K562 (cell line): ENCODE results near the gene ACER2. TPM values are rescaled to one million over a fixed set of nuclear protein-coding genes. Genes with fewer than 3 reads are reported as not detected.

Experiments used
- ATAC-seq: fragments of 200-7000 bp; cut with Tn5 transposase; 3 replicates; pipeline ENCODE4 v1.9.1; 2020; ENCODE audit warnings: moderate library complexity
- BruUV-seq: library from RNA; stranded (reverse); fragments of 400-500 nt; replicated peaks from 2 replicates; lab custom pipeline; 2021; lab: Mats Ljungman, UMichigan
- CTCF ChIA-PET: fragments of 300-600 bp; formaldehyde crosslinking; extraction: SDS; loops from one replicate; lab custom pipeline; 2021; ENCODE audit warnings: low intra/inter-chr PET ratio; lab: Yijun Ruan, JAX
- POLR2A ChIA-PET: fragments of 300-600, 350-650 bp; sonication (Branson Sonifier 250); formaldehyde crosslinking; extraction: SDS; loops from one replicate; lab custom pipeline; 2021; ENCODE audit warnings: antibody characterized with exemption, inconsistent platforms; lab: Yijun Ruan, JAX
- DNase-seq, 4 experiments: peaks; one replicate each; pipeline versions ENCODE4 v3.0.0 to v3.0.0-alpha.2; 2011 to 2018; ENCODE audit warnings: low spot score in 3 of 4, mixed read lengths in 3 of 4; ENCODE audit errors: extremely low read depth in 1 of 4
- FAIRE-seq: peaks from 2 replicates; lab custom pipeline; 2011; peaks lifted over from hg19 to GRCh38; lab: Jason Lieb, UNC
- H2AFZ ChIP-seq: 2 replicates; pipeline ENCODE4 v1.6.0; 2011; ENCODE audit warnings: low read depth, low read length, control low read depth, inconsistent platforms
- H3K27ac ChIP-seq: fragments of 200-600 bp; 3 replicates; pipeline ENCODE4 v1.8.0; 2011; ENCODE audit warnings: low read depth, mild to moderate bottlenecking, control low read depth, inconsistent platforms, low read length, moderate library complexity, mixed read lengths; ENCODE audit errors: extremely low read depth
- H3K27me3 ChIP-seq, 2 experiments: fragments of 300-600 bp in 1 of 2; 2 replicates in 1 of 2; 3 replicates in 1 of 2; pipeline versions ENCODE4 v1.6.0 to v1.8.0; 2011; ENCODE audit warnings: inconsistent platforms in 2 of 2, low read length in 2 of 2, mild to moderate bottlenecking in 1 of 2, mixed read lengths in 1 of 2, moderate library complexity in 1 of 2; ENCODE audit not compliant: control insufficient read depth in 2 of 2, insufficient read depth in 2 of 2
- H3K36me3 ChIP-seq: fragments of 300-600 bp; 3 replicates; pipeline ENCODE4 v1.8.0; 2011; ENCODE audit warnings: mild to moderate bottlenecking, low read length, inconsistent platforms; ENCODE audit not compliant: control insufficient read depth, insufficient read depth
- H3K4me1 ChIP-seq, 2 experiments: fragments of 200-600 bp in 1 of 2; replicated peaks in 1 of 2; 2 replicates in 1 of 2; 3 replicates in 1 of 2; pipeline versions ENCODE4 v1.5.1 to v1.8.0; 2011; ENCODE audit warnings: inconsistent platforms in 2 of 2, low read length in 2 of 2, mild to moderate bottlenecking in 1 of 2, mixed read lengths in 1 of 2, moderate library complexity in 1 of 2; ENCODE audit not compliant: control insufficient read depth in 2 of 2, insufficient read depth in 2 of 2
- H3K4me2 ChIP-seq: 2 replicates; pipeline ENCODE4 v1.6.1; 2011; ENCODE audit warnings: low read length, control low read depth, inconsistent platforms, mixed read lengths; ENCODE audit not compliant: insufficient read depth
- H3K4me3 ChIP-seq: fragments of 200-600 bp; sonication (generic), shearing (Covaris generic); 2 replicates; pipeline ENCODE4 v1.5.1; 2016; ENCODE audit warnings: control low read depth, inconsistent platforms
- H3K79me2 ChIP-seq: fragments of 200-600 bp; 3 replicates; pipeline ENCODE4 v1.8.0; 2011; ENCODE audit warnings: low read length, inconsistent platforms; ENCODE audit not compliant: control insufficient read depth, insufficient read depth
- H3K9ac ChIP-seq, 2 experiments: 2 replicates each; pipeline versions ENCODE4 v1.6.0 to v1.6.1; 2011; ENCODE audit warnings: low read depth in 2 of 2, low read length in 2 of 2, control low read depth in 1 of 2, inconsistent platforms in 1 of 2, mild to moderate bottlenecking in 1 of 2, mixed read lengths in 1 of 2; ENCODE audit not compliant: insufficient read depth in 1 of 2
- H3K9me1 ChIP-seq: one replicate; pipeline ENCODE4 v1.6.0; 2011; ENCODE audit warnings: inconsistent platforms, mild to moderate bottlenecking, low read length, moderate library complexity; ENCODE audit not compliant: control insufficient read depth, insufficient read depth
- H3K9me3 ChIP-seq: replicated peaks from 2 replicates; pipeline ENCODE4 v1.5.1; 2011; ENCODE audit warnings: low read depth, low read length, inconsistent platforms; ENCODE audit not compliant: control insufficient read depth, insufficient read depth
- H4K20me1 ChIP-seq: replicated peaks from 2 replicates; pipeline ENCODE4 v1.6.1; 2011; ENCODE audit warnings: low read length, inconsistent platforms, mixed read lengths; ENCODE audit not compliant: control insufficient read depth, insufficient read depth
- CCNT2 ChIP-seq: IDR thresholded peaks from 2 replicates; pipeline ENCODE4 v1.6.1; 2011; ENCODE audit warnings: borderline replicate concordance, low read depth, mild to moderate bottlenecking, moderate library complexity, mixed read lengths, low read length; ENCODE audit not compliant: insufficient read length; ENCODE audit errors: extremely low read depth
- NR3C1 ChIP-seq: sonication (generic); formaldehyde crosslinking; IDR thresholded peaks from 2 replicates; pipeline ENCODE4 v1.8.1; 2022; ENCODE audit warnings: missing genetic modification reagents
- WHSC1 ChIP-seq: IDR thresholded peaks from one replicate; pipeline ENCODE4 v1.6.1; 2012; ENCODE audit warnings: low read length, control low read depth, inconsistent platforms
- XRCC3 ChIP-seq: fragments of 450-650 bp; IDR thresholded peaks from 2 replicates; pipeline ENCODE4 v1.6.1; 2017; ENCODE audit warnings: mild to moderate bottlenecking, moderate library complexity
- ZNF444 ChIP-seq: fragments of 250-450 bp; sonication (Bioruptor Pico); IDR thresholded peaks from 2 replicates; pipeline ENCODE4 v1.4.0; 2020; ENCODE audit warnings: mild to moderate bottlenecking, moderate library complexity
- ZNF561 ChIP-seq: fragments of 450-650 bp; formaldehyde crosslinking; conservative IDR thresholded peaks from 2 replicates; pipeline ENCODE4 v1.4.0; 2020; ENCODE audit warnings: mild to moderate bottlenecking, moderate library complexity
- WGBS: fragments of 100-300 bp; shearing (Covaris generic); methylation state at CpG from one replicate; pipeline ENCODE4 v1.1.6; 2016; ENCODE audit warnings: low coverage, mixed read lengths; ENCODE audit not compliant: insufficient coverage; ENCODE audit errors: missing lambda C conversion rate; 5-methylcytosine and 5-hydroxymethylcytosine counted together
- in situ Hi-C: fragments of 300-500 bp; cut with MboI; formaldehyde crosslinking; loops from 4 replicates; pipeline ENCODE4 v1.15.0; 2018; ENCODE audit warnings: inconsistent platforms, mixed read lengths
- intact Hi-C: fragments of 100-400 bp; cut with micrococcal nuclease; formaldehyde crosslinking; loops from 2 replicates; pipeline ENCODE4 v1.14.2; 2022
- polyA plus RNA-seq, 8 experiments: library from polyadenylated mRNA; depleted of rRNA in 4 of 8; stranded (reverse) in 5 of 8; unstranded in 3 of 8; fragments of >200 nt; fragmentation: Nextera tagmentation in 2 of 8; fragmentation: Illumina TruSeq in 1 of 8; extraction: Ambion mirVana in 2 of 8; extraction: Trizol in 1 of 8; gene quantifications; 2 replicates each; pipeline versions ENCODE4 v1.2.1 to v1.2.3, GENCODE V29; 2011 to 2014; ENCODE audit warnings: inconsistent platforms in 1 of 8, missing spikeins in 1 of 8
- total RNA-seq, 7 experiments: library from RNA; depleted of rRNA in 6 of 7; stranded (reverse); fragments of >200 nt in 6 of 7; fragmentation: Illumina TruSeq in 2 of 7; extraction: Trizol in 2 of 7; gene quantifications; 2 replicates each; pipeline versions ENCODE4 v1.2.1 to v1.2.3, GENCODE V29; 2011 to 2021; ENCODE audit warnings: low replicate concordance in 1 of 7
- TF ChIP-seq, protein P1 (sequence below), 2 experiments: fragments of 450-650 bp in 1 of 2; IDR thresholded peaks; 2 replicates each; pipeline ENCODE4 v1.6.1; 2011 to 2017; ENCODE audit warnings: low read depth in 2 of 2, antibody characterized with exemption in 1 of 2, borderline replicate concordance in 1 of 2, low read length in 1 of 2, mild to moderate bottlenecking in 1 of 2, mixed read lengths in 1 of 2; ENCODE audit not compliant: control insufficient read depth in 1 of 2
- TF ChIP-seq, protein P2 (sequence below): sonication (generic); formaldehyde crosslinking; IDR thresholded peaks from 2 replicates; pipeline ENCODE4 v1.8.1; 2023; ENCODE audit warnings: mild to moderate bottlenecking, missing genetic modification reagents

ACER2 gene
- total and polyA plus RNA-seq, 9 of the 15 experiments (the other 6 are each of a cell fraction or from before 2014, with no cell fraction given), result 0.17 to 4.6 (median 3.0) TPM

DNA sequence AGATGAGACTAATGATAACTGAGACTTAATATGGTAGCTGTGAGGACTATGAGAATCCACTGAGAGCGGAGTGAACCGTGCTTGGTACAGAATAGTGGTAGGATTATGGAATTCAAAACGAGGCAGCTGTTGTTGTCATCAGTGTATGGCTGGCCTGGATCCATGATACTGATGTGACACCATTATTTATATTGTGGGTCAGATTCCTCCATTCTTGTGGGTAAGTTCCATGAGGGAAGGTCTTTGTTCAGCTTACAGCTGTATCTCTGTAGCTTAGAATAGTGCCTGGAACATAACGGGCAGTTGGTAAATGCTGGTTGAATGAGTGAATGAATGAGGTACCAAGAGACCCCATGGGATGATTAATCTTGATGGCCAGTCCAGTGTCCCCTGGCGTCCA lies 61.8 kb downstream of the ACER2 start:
- peaks cover 2 to 4% of the 10 kb centered on the region in 2 experiments; a peak in 4 of 5 replicates for H3K4me1 ChIP-seq
- H3K4me3 ChIP-seq, result no peak overlapping the region
- TF ChIP-seq WHSC1 (no peak), CCNT2 (no peak), ZNF444 (no peak)
- ATAC-seq (no peak), FAIRE-seq (no peak), DNase-seq (no peak)
- no peaks in the 10 kb centered on the region; a peak in 1 of 5 replicates for H3K27me3 ChIP-seq
- no peaks in the 10 kb centered on the region for H3K9me1 ChIP-seq
- 16% methylated on average over 5 of the region's 5 CpGs for WGBS
- intact Hi-C loops, result no loop called here
- no peaks in the 10 kb centered on the region for H3K79me2 ChIP-seq
- no peak overlapping the region for H3K27ac ChIP-seq
- ChIA-PET CTCF (no interaction called here), POLR2A (no interaction called here)
- H3K4me2 ChIP-seq, result no peak overlapping the region
- H3K9ac ChIP-seq, result no peak overlapping the region
- no peaks in the 10 kb centered on the region for H3K36me3 ChIP-seq
- no peaks in the 10 kb centered on the region for H3K9me3 ChIP-seq
- BruUV-seq, result no TSS peak
- in situ Hi-C loops, result loop anchor here (25.0 kb wide), 3 partner anchors 683 to 1933 kb away; no protein-coding TSS in a partner anchor
- H2AFZ ChIP-seq, result no peak overlapping the region
- H4K20me1 ChIP-seq, result no peaks in the 10 kb centered on the region

DNA sequence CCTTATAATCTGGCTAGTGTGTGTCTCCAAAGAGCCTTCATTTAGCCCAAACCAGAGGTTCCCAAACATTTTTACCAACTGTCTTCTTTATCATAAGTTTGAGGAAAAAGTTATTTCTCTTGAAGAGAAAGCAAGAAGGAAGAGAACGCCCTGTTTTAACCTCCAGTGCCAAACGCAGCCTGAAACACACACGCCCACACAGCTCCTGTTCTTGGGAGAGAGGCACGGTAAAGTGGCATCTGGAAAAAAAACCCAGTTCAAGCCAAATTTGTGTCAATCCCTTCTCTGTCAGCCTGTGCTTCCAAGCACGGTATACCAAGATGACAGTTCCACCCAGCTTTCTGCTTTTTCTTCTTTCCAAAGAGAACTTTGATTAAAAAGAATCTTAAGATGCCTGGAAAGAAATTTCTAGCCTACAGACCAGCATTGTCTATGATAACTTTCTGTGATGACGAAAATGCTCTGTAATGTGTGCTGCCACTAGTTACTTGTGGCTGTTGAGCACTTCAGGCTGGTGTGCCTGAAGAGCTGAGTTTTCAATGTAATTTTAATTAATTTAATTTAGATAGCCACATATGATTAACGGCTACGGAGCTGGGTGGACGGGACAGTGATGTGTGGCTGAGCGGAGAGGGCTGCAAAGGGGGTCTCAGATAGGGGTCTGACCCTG lies 62.3 kb downstream of the ACER2 start:
- no peak overlapping the region for H3K4me3 ChIP-seq
- no peak overlapping the region for H2AFZ ChIP-seq
- no TSS peak for BruUV-seq
- no peak for ATAC-seq
- no peak for DNase-seq
- H3K79me2 ChIP-seq, result no peaks in the 10 kb centered on the region
- no peaks in the 10 kb centered on the region for H3K9me1 ChIP-seq
- ChIA-PET CTCF (no interaction called here), POLR2A (no interaction called here)
- H3K9ac ChIP-seq, result no peak overlapping the region
- intact Hi-C loops (no loop called here), in situ Hi-C loops (loop anchor here (25.0 kb wide), 3 partner anchors 684 to 1934 kb away; no protein-coding TSS in a partner anchor)
- H3K4me2 ChIP-seq, result no peak overlapping the region
- no peaks in the 10 kb centered on the region for H4K20me1 ChIP-seq
- no peaks in the 10 kb centered on the region; a peak in 1 of 5 replicates for H3K27me3 ChIP-seq
- H3K27ac ChIP-seq, result no peak overlapping the region
- H3K9me3 ChIP-seq, result no peaks in the 10 kb centered on the region
- 20% methylated on average over 9 of the region's 10 CpGs for WGBS
- H3K4me1 ChIP-seq, result peaks cover 0 to 4% of the 10 kb centered on the region in 2 experiments; a peak in 3 of 5 replicates
- H3K36me3 ChIP-seq, result no peaks in the 10 kb centered on the region
- FAIRE-seq, result no peak
- TF ChIP-seq, protein P1, sequence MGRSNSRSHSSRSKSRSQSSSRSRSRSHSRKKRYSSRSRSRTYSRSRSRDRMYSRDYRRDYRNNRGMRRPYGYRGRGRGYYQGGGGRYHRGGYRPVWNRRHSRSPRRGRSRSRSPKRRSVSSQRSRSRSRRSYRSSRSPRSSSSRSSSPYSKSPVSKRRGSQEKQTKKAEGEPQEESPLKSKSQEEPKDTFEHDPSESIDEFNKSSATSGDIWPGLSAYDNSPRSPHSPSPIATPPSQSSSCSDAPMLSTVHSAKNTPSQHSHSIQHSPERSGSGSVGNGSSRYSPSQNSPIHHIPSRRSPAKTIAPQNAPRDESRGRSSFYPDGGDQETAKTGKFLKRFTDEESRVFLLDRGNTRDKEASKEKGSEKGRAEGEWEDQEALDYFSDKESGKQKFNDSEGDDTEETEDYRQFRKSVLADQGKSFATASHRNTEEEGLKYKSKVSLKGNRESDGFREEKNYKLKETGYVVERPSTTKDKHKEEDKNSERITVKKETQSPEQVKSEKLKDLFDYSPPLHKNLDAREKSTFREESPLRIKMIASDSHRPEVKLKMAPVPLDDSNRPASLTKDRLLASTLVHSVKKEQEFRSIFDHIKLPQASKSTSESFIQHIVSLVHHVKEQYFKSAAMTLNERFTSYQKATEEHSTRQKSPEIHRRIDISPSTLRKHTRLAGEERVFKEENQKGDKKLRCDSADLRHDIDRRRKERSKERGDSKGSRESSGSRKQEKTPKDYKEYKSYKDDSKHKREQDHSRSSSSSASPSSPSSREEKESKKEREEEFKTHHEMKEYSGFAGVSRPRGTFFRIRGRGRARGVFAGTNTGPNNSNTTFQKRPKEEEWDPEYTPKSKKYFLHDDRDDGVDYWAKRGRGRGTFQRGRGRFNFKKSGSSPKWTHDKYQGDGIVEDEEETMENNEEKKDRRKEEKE (IDR thresholded peaks at IDR 0.05; ENCODE audit: borderline replicate concordance in 1 of 2, control insufficient read depth in 1 of 2, low read depth in 2 of 2, low read length in 1 of 2), result no peak
- no peak for TF ChIP-seq XRCC3
- TF ChIP-seq ZNF561 (CRISPR knock-in tag), result no peak
- TF ChIP-seq, protein P2, sequence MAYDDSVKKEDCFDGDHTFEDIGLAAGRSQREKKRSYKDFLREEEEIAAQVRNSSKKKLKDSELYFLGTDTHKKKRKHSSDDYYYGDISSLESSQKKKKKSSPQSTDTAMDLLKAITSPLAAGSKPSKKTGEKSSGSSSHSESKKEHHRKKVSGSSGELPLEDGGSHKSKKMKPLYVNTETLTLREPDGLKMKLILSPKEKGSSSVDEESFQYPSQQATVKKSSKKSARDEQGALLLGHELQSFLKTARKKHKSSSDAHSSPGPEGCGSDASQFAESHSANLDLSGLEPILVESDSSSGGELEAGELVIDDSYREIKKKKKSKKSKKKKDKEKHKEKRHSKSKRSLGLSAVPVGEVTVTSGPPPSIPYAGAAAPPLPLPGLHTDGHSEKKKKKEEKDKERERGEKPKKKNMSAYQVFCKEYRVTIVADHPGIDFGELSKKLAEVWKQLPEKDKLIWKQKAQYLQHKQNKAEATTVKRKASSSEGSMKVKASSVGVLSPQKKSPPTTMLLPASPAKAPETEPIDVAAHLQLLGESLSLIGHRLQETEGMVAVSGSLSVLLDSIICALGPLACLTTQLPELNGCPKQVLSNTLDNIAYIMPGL (CRISPR knock-in tag), result no peak
- TF ChIP-seq NR3C1 (CRISPR knock-in tag), result no peak
